Measurements from ENCODE around the gene CDHR2.

Gene CDHR2

DNA sequence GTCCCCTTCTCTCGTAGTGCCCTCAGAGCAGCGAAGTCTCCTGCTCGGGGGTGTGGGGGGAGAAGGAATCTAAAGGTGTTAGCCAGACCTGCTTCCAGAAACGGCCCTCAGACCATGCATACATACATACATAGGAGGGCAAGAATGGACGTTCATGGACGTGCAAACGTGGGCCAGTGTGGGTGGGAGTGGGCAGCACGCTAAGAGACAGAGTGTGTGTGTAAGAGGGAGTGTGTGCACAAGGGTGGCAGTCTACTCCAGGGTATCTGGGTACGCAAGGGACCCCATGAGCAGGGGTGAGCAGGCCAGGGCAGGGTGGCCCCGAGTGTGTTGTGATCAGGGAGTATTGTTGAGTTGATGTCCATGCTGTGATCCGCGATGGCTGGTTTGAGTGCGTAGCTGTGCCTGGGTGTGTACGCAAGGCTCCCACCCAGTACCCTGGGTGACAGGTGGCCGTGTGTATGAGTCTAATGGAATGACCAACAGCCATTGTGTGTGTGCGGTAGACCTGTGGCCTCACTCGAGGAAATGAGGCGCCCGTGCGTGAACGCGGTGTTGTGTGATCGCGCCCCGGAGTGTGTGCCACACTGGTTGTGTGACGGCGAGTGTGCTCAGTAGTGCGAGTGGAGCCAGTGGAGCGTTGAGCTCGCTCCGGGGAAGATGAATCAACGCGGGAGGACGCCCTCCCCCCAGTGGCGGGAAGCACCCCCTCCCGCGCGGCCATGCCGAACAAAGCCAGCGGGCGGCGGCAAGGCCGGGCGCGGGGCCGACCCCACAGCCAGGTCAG lies 60.0 kb downstream of the CDHR2 start:
- Histone ChIP-seq H3K36me3 (replicated peaks) (no peaks in the 10 kb centered on the region), H3K27me3 (ENCODE audit: low read depth) (no peaks in the 10 kb centered on the region), H3K4me1 (no peaks in the 10 kb centered on the region), H3K9me3 (no peaks in the 10 kb centered on the region), H3K4me3 (peak overlapping the region; percentile 36)
- DNase-seq (ENCODE audit: low spot score in 2 of 2), result no peak
- in situ Hi-C loops (cut with MboI; ENCODE audit: low sequenced_read_pairs), result no loop called here

DNA sequence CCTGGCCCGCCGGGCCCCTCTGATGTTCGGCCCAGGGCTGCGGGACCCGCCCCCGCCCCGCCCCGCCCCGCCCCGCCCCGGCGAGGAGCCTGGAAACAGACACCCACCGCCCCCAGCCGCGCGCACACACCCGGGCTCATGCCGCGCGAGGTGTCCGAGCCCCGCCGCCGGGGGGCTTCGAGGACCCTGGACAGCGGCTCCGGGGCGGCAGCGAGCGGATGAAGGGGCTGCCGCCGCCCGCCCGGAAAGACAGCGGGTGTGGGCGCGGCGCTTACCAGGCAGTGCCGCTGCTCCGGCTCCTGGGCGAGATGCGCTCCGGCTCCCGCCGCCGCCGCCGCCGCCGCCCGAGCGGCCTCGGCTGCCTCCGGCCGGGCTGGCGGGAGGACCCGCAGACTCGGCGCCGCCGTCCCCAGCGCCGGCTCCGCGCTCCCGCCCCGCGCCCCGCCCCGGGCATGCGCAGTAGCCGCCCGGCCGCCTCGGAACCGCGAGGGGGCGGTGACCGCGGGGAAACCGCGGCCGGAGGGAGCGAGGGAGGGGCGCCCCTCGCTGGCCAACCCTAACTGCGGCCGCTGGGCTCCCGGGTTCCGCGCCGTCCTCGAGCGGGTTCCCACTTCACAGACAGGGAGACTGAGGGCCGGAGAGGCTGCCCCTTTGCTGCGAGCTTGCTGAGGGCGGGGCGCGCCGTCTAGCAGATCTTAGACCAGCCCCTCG lies 60.7 kb downstream of the CDHR2 start, which contains the start of gene GPRIN1:
Gene GPRIN1 (minus strand): TSS at position 433 of the 711 bp plus-strand sequence. CDS start 10,322 bp downstream, outside the sequence.
- no peaks in the 10 kb centered on the region for H3K4me1 ChIP-seq
- H3K27me3 ChIP-seq (ENCODE audit: low read depth), result no peaks in the 10 kb centered on the region
- in situ Hi-C loops (cut with MboI; ENCODE audit: low sequenced_read_pairs), result no loop called here
- peak; percentile 55 to 77 for DNase-seq (ENCODE audit: low spot score in 2 of 2)
- H3K4me3 ChIP-seq, result peak within 1 kb of the TSS; percentile 45
- no peaks in the 10 kb centered on the region for H3K36me3 ChIP-seq (replicated peaks)
- no peaks in the 10 kb centered on the region for H3K9me3 ChIP-seq

DNA sequence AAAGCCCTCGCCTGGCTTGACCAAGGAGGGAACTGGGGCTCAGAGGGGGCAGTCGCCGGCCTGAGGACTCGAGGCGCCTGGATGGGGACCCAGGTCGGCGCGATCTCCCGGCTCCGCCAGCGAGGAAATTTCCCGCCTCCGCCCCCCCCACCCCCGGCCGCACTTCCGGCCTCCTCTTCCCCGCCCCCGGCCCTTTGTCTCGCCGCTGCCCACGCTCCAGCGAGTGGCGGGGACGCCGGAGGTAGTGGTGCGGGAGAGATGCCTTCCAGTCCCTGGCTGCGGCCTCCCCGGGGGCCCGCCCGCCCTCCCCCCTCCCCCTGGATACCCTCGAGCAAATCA lies 61.3 kb downstream of the CDHR2 start:
- Histone ChIP-seq H3K27me3 (ENCODE audit: low read depth) (no peaks in the 10 kb centered on the region), H3K4me1 (no peaks in the 10 kb centered on the region), H3K36me3 (replicated peaks) (no peaks in the 10 kb centered on the region), H3K9me3 (no peaks in the 10 kb centered on the region), H3K4me3 (peak overlapping the region; percentile 45)
- in situ Hi-C loops (cut with MboI; ENCODE audit: low sequenced_read_pairs), result no loop called here
- peak in 1 of 2 experiments; percentile 59 for DNase-seq (ENCODE audit: low spot score in 2 of 2)

DNA sequence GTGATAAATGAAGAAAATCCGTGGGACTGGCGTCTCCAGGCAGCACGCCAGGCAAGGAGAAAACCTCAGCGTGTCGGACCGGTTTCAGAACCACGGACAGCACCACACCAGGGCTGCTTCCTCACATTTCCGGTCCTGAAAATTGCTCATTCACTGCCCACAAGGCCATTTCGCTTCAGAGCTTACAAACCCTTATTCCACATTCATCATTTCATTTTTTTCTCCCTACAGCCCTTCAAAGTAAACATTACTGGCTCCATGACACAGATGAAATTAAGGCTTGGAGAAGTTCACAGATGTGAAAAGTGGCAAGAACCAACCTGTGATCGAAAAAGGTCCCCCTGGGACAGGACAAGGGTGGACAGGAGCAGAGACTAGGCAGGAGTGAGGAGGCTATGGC lies 62.3 kb downstream of the CDHR2 start:
- H3K4me3 ChIP-seq, result no peak overlapping the region
- H3K36me3 ChIP-seq (replicated peaks), result no peaks in the 10 kb centered on the region
- no peaks in the 10 kb centered on the region for H3K9me3 ChIP-seq
- peak; percentile 50 to 86 for DNase-seq (ENCODE audit: low spot score in 2 of 2)
- 0 out of 2 replicates have a peak, but pooled peaks cover 5% of the 10 kb centered on the region for H3K27me3 ChIP-seq (ENCODE audit: low read depth)
- H3K4me1 ChIP-seq, result no peaks in the 10 kb centered on the region
- in situ Hi-C loops (cut with MboI; ENCODE audit: low sequenced_read_pairs), result no loop called here

DNA sequence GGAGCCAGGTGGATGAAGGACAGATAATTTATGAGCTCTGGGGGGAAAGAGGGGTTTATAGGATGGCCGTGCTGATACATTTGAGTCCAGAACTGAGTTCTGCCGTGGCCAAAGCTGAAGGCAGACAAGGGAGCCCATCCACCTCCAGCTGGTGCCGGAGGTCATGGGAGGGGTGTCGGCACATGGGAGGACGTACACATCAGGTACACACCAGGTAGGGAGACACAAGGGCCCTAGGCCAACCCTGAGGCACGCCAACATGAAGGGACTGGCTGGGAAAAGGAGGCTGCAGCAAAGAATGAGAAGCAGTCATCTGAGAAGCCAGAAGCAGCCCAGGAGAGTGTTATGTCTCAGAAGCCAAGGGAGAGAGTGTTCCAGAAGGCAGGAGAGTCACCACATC lies 62.9 kb downstream of the CDHR2 start:
- in situ Hi-C loops (cut with MboI; ENCODE audit: low sequenced_read_pairs), result no loop called here
- no peak for DNase-seq (ENCODE audit: low spot score in 2 of 2)
- Histone ChIP-seq H3K4me1 (no peaks in the 10 kb centered on the region), H3K36me3 (replicated peaks) (no peaks in the 10 kb centered on the region), H3K4me3 (no peak overlapping the region), H3K27me3 (ENCODE audit: low read depth) (0 out of 2 replicates have a peak, but pooled peaks cover 5% of the 10 kb centered on the region), H3K9me3 (no peaks in the 10 kb centered on the region)

DNA sequence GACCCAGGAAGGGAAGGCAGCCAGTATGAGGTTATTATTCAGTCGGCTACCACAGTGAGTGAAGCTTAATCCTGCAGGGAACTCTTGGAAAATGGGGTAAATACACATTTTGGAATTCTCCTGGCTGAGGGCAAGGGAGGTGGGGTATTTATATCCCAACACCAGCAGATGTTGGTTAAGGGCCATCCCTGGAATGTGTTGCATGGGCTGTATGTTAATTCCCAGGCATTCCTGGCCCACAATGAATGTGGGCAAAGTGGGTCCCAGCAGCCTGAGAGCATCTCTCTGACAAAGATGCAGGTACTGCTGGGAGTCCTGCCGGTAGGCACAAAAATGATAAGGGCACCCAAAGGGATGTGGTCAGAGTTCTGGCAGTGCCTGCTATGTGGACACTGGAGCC lies 63.7 kb downstream of the CDHR2 start:
- in situ Hi-C loops (cut with MboI; ENCODE audit: low sequenced_read_pairs), result no loop called here
- Histone ChIP-seq H3K4me1 (no peaks in the 10 kb centered on the region), H3K4me3 (no peak overlapping the region), H3K36me3 (replicated peaks) (no peaks in the 10 kb centered on the region), H3K27me3 (ENCODE audit: low read depth) (0 out of 2 replicates have a peak, but pooled peaks cover 5% of the 10 kb centered on the region), H3K9me3 (no peaks in the 10 kb centered on the region)
- DNase-seq (ENCODE audit: low spot score in 2 of 2), result no peak

DNA sequence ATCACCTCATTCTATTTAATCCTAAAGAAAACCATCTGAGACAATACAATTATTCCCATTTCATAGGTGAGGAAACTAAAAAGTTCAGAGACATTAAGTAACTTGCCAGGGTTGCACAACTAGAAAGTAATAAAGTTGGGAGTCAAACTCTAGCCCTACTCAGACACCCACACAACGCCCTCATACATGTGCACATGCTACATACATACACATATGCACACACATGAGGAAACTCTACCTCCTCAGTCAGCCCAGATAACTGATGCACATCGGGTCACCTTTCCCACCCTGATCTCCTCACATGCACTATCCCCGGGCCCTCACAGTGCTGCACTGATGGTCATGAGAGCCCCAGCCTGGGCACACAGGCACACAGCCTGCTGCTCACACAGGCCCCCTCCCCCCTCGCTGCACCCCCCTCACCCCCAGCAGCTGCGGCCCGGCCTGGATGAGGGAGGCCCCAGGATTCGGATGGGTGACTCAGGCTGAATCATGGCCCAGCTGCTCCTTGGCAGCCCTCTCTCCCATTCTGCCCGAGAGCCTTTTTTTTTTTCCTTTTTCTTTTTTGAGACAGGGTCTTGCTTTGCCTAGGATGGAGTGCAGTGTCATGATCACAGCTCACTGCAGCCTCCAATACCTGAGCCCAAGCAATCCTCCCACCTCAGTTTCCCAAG lies 65.8 kb downstream of the CDHR2 start:
- 0 out of 2 replicates have a peak, but pooled peaks cover 5% of the 10 kb centered on the region for H3K27me3 ChIP-seq (ENCODE audit: low read depth)
- no peaks in the 10 kb centered on the region for H3K36me3 ChIP-seq (replicated peaks)
- no peak overlapping the region for H3K4me3 ChIP-seq
- H3K9me3 ChIP-seq, result no peaks in the 10 kb centered on the region
- in situ Hi-C loops (cut with MboI; ENCODE audit: low sequenced_read_pairs), result no loop called here
- no peak for DNase-seq (ENCODE audit: low spot score in 2 of 2)
- H3K4me1 ChIP-seq, result no peaks in the 10 kb centered on the region; the same call in 1 of the 2 replicates

DNA sequence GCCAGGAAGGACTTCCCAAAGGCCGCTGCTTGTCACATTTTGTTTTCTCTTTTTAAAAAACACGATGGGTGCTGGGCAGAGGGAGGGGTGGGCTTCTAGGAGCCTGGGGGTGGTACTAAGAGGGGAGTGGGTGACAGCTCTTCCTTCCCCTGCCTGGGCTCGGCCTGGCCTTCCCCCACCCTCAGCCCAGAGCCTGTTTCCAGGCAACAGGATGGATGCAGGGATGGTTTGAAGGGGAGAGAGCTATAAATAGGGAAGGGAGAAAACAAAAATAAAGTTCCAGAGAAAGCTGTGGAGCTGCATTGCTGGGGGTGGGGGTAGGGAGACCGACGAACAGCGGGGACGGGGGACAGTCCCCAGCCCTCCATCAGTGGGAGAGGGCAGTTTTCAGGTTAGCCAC lies 67.4 kb downstream of the CDHR2 start:
- Histone ChIP-seq H3K9me3 (no peaks in the 10 kb centered on the region), H3K27me3 (ENCODE audit: low read depth) (0 out of 2 replicates have a peak, but pooled peaks cover 5% of the 10 kb centered on the region), H3K4me3 (no peak overlapping the region), H3K36me3 (replicated peaks) (no peaks in the 10 kb centered on the region), H3K4me1 (no peaks in the 10 kb centered on the region; the same call in 1 of the 2 replicates)
- in situ Hi-C loops (cut with MboI; ENCODE audit: low sequenced_read_pairs), result no loop called here
- DNase-seq (ENCODE audit: low spot score in 2 of 2), result no peak

DNA sequence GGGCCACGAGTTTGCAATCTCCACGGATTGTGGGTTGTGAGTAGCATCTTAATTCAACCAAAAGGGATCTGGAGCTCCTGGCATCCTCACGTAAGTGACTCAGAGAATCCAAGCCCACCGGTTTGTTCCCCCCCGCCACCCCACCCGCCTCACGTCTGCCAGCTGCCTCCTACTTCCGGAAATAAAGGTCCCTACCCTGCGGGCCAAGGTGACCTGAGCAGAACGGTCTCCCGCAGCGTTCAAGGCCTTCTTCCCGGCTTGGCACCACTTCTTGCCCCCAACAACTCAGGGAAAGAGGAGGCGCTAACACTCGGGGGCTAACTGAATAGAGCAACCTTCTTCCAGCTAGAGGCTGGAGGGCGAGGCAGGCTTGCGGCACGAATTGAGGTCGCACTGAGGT lies 69.6 kb downstream of the CDHR2 start:
- Histone ChIP-seq H3K4me3 (no peak overlapping the region), H3K27me3 (ENCODE audit: low read depth) (0 out of 2 replicates have a peak, but pooled peaks cover 5% of the 10 kb centered on the region), H3K4me1 (no peaks in the 10 kb centered on the region; the same call in 1 of the 2 replicates), H3K9me3 (no peaks in the 10 kb centered on the region), H3K36me3 (replicated peaks) (no peaks in the 10 kb centered on the region)
- in situ Hi-C loops (cut with MboI; ENCODE audit: low sequenced_read_pairs), result no loop called here
- no peak for DNase-seq (ENCODE audit: low spot score in 2 of 2)

DNA sequence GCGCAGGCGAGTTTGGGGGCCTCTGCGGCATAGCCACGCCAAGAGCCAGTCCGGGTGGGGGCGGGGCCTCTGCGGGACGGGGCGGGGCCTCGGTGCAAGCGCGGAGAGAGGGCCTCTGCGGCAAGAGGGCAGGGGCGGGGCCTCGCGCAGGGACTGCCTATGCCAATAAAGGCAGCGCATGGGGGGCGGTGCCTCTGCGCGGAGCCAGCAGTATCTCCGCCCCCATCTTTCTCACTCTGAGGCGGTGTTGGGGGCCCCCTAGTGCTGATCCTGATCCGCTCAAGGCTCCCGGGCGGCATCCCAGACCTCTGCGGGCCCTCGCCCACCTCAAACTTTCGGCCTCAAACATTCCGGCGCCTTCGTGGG lies 70.0 kb downstream of the CDHR2 start:
- no peaks in the 10 kb centered on the region; the same call in 1 of the 2 replicates for H3K4me1 ChIP-seq
- H3K36me3 ChIP-seq (replicated peaks), result no peaks in the 10 kb centered on the region
- DNase-seq (ENCODE audit: low spot score in 2 of 2), result peak; percentile 94 to 97
- no peak overlapping the region for H3K4me3 ChIP-seq
- 0 out of 2 replicates have a peak, but pooled peaks cover 5% of the 10 kb centered on the region for H3K27me3 ChIP-seq (ENCODE audit: low read depth)
- in situ Hi-C loops (cut with MboI; ENCODE audit: low sequenced_read_pairs), result no loop called here
- H3K9me3 ChIP-seq, result no peaks in the 10 kb centered on the region

DNA sequence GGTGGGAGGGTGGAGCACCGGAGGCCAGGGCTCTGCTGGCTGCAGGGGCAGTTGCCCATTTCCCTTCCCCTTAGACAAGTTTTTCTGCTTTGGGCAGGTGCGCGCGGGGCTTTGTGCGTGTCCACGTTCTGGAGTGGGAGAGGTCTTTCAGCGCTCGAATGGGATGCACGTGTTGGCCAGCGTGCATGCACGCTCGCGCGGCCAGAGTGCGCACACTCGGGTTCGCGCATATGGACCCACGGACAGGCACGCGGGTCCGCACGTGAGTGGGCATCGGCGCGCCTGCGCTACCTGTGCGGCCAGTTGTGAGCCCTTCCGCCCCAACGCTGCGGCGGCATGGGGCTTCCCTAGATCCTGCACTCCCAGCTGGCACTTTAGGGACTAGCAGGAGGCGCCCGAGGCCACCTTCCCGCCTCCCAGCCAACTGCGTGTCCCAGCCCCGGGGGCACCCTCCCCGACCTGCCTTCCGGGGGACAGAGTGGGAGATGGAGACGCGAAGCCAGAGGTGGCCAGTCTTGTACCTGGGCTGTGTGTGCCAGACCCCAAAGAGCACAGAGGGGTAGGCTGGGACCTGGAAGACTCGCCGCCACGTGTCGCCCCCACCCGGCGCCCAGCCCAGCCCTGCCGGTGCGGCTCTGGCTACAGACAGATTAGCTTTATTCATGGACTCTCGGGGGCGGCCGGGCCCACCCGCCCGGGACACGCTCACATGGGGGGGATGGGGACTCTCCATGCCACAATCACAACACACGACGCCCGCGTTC lies 70.6 kb downstream of the CDHR2 start:
- DNase-seq (ENCODE audit: low spot score in 2 of 2), result no peak
- H3K36me3 ChIP-seq (replicated peaks), result no peaks in the 10 kb centered on the region
- in situ Hi-C loops (cut with MboI; ENCODE audit: low sequenced_read_pairs), result no loop called here
- H3K4me3 ChIP-seq, result no peak overlapping the region
- no peaks in the 10 kb centered on the region for H3K9me3 ChIP-seq
- no peaks in the 10 kb centered on the region; the same call in 1 of the 2 replicates for H3K4me1 ChIP-seq
- 0 out of 2 replicates have a peak, but pooled peaks cover 5% of the 10 kb centered on the region for H3K27me3 ChIP-seq (ENCODE audit: low read depth)

DNA sequence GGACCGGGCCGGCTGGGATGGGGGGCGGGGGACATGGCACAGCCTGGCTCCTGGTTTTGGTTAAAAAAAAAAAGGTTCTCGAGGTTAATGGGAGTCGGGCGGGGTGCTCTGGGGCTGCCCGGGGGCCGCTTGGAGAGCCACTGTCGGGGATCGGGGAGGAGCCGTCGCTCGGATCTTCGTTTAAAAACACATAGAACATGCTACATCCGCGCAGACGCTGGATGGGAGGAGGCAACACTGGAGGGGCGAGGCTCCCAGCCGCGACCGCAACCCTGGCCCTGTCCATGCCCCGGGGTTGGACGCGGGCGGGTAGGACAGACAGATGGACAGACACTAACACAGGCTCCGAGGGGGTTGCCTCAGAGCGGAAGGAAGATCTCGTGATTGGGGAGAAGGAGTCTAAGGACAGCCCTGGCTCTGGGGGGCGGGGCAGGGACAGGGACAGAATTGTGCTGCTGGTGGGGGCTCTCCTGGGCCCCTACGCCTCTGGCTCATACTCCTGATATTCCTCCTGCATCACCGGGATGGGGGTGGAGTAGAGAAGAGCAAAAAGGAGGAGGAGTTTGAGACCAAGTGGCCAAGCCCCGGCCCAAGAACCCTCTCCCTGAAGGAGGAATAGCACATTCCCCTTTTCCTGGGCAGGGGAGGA lies 71.3 kb downstream of the CDHR2 start:
- Histone ChIP-seq H3K27me3 (ENCODE audit: low read depth) (0 out of 2 replicates have a peak, but pooled peaks cover 5% of the 10 kb centered on the region), H3K4me3 (no peak overlapping the region), H3K9me3 (no peaks in the 10 kb centered on the region), H3K36me3 (replicated peaks) (no peaks in the 10 kb centered on the region), H3K4me1 (no peaks in the 10 kb centered on the region; the same call in 1 of the 2 replicates)
- DNase-seq (ENCODE audit: low spot score in 2 of 2), result no peak
- in situ Hi-C loops (cut with MboI; ENCODE audit: low sequenced_read_pairs), result no loop called here

DNA sequence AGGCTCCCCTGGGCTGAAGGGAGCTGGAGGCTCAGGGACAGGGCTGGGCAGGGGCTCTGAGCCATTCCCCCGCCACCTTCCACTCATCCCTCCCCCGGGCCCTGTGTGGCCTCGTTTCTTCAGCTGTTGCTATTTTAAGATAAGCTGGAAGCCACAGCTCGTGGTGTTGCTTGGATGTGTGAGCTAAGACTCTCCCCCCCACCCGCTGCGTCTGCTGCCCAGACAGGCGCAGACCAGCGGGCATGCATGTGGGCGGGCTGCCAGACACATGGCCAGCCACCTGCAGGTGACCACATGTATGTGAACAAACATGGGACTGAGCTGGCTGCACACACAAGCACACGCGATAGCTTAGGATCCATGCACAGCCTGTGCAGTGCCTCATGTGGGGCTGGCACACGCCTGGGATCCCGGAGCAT lies 72.5 kb downstream of the CDHR2 start:
- Histone ChIP-seq H3K4me3 (no peak overlapping the region), H3K4me1 (no peaks in the 10 kb centered on the region; the same call in 1 of the 2 replicates), H3K9me3 (no peaks in the 10 kb centered on the region), H3K36me3 (replicated peaks) (no peaks in the 10 kb centered on the region), H3K27me3 (ENCODE audit: low read depth) (no peaks in the 10 kb centered on the region)
- in situ Hi-C loops (cut with MboI; ENCODE audit: low sequenced_read_pairs), result no loop called here
- DNase-seq (ENCODE audit: low spot score in 2 of 2), result no peak
